HEK293 (cell line): Measurements from ENCODE around the gene SCAND1.

Experiments used
- CTCF ChIA-PET: fragments of 350-600 bp; formaldehyde crosslinking; extraction: SDS; loops from one replicate; lab custom pipeline; 2021; ENCODE audit warnings: antibody characterized with exemption; lab: Yijun Ruan, JAX
- POLR2A ChIA-PET: fragments of 300-600 bp; formaldehyde crosslinking; extraction: SDS; loops from one replicate; lab custom pipeline; 2020; ENCODE audit warnings: antibody characterized with exemption, inconsistent platforms; lab: Yijun Ruan, JAX
- H3K27ac ChIP-seq: fragments of 200-500 bp; sonication (Bioruptor generic); 2 replicates; pipeline ENCODE4 v1.5.1; 2014; ENCODE audit warnings: low read depth, low read length, control low read depth, inconsistent platforms; ENCODE audit errors: extremely low read depth
- H3K36me3 ChIP-seq, 2 experiments: fragments of 200-500 bp in 1 of 2; sonication (Bioruptor generic) in 1 of 2; 1 replicate in 1 of 2; 2 replicates in 1 of 2; pipeline ENCODE4 v1.5.1; 2014 to 2017; ENCODE audit warnings: inconsistent platforms in 2 of 2, low read length in 2 of 2; ENCODE audit not compliant: control insufficient read depth in 2 of 2, insufficient read depth in 1 of 2
- H3K4me1 ChIP-seq: fragments of 200-500 bp; sonication (Bioruptor generic); 2 replicates; pipeline ENCODE4 v1.5.1; 2014; ENCODE audit warnings: mild to moderate bottlenecking, low read length, inconsistent platforms; ENCODE audit not compliant: control insufficient read depth, insufficient read depth
- H3K4me3 ChIP-seq: 2 replicates; pipeline ENCODE4 v1.5.1; 2011; ENCODE audit warnings: low read depth, mild to moderate bottlenecking, control low read depth, low read length, moderate library complexity
- H3K9me3 ChIP-seq: fragments of 200-500 bp; sonication (Bioruptor generic); 2 replicates; pipeline ENCODE4 v1.5.1; 2014; ENCODE audit warnings: low read depth, low read length, inconsistent platforms; ENCODE audit not compliant: control insufficient read depth, insufficient read depth
- SP7 ChIP-seq: fragments of 450-650 bp; formaldehyde crosslinking; IDR thresholded peaks from 2 replicates; pipeline ENCODE4 v1.5.1; 2016; ENCODE audit warnings: missing biosample characterization, missing genetic modification characterization
- ZNF404 ChIP-seq: fragments of 450-650 bp; formaldehyde crosslinking; IDR thresholded peaks from 2 replicates; pipeline ENCODE4 v1.5.1; 2017; ENCODE audit warnings: missing biosample characterization, missing genetic modification characterization
- ZNF521 ChIP-seq: fragments of 450-650 bp; formaldehyde crosslinking; IDR thresholded peaks from 2 replicates; pipeline ENCODE4 v1.5.1; 2017; ENCODE audit warnings: missing biosample characterization, mild to moderate bottlenecking, missing genetic modification characterization
- ZNF623 ChIP-seq: fragments of 450-650 bp; formaldehyde crosslinking; IDR thresholded peaks from 2 replicates; pipeline ENCODE4 v1.5.1; 2016; ENCODE audit warnings: missing biosample characterization, missing genetic modification characterization
- ZNF664 ChIP-seq: fragments of 450-650 bp; formaldehyde crosslinking; IDR thresholded peaks from 2 replicates; pipeline ENCODE4 v1.5.1; 2016; ENCODE audit warnings: missing biosample characterization, missing genetic modification characterization
- TF ChIP-seq, protein P1 (sequence below): fragments of 450-650 bp; formaldehyde crosslinking; IDR thresholded peaks from 2 replicates; pipeline ENCODE4 v1.5.1; 2017; ENCODE audit warnings: missing biosample characterization, mild to moderate bottlenecking, missing genetic modification characterization, moderate library complexity
- TF ChIP-seq, protein P2 (sequence below): fragments of 450-650 bp; formaldehyde crosslinking; IDR thresholded peaks from 2 replicates; pipeline ENCODE4 v1.5.1; 2016; ENCODE audit warnings: missing biosample characterization, missing genetic modification characterization
- TF ChIP-seq, protein P3 (sequence below): fragments of 450-650 bp; IDR thresholded peaks from 2 replicates; pipeline ENCODE4 v1.5.1; 2018; ENCODE audit warnings: missing biosample characterization, missing genetic modification characterization

Gene SCAND1

DNA sequence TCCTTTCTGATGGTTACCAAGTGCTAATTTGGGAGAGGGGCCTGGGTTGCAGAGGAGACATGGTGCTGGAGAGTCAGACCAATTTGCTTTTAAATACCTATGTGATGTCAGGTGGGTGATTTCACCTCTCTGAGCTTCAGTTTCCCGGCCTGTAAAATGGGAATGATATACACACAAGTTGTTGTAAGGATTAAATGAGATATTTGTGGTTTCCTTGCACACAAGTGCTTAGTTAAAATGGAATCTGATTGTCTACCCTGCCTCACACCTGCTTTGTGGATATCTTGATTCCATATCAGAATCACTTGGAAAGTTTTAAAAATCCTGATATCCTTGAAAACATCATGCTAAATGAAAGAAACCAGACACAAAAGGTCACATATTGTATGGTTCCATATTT, 44.5 kb downstream of the SCAND1 start:
- no peak overlapping the region for H3K4me3 ChIP-seq
- POLR2A ChIA-PET: interaction anchor here (1.5 kb wide), 1 partner anchor 168 kb away, joined by 5 read pairs; the partner anchor contains the start of gene RBM39
- peak; percentile 80 for TF ChIP-seq ZNF664 (tag by site-specific recombination)
- TF ChIP-seq, protein P1, sequence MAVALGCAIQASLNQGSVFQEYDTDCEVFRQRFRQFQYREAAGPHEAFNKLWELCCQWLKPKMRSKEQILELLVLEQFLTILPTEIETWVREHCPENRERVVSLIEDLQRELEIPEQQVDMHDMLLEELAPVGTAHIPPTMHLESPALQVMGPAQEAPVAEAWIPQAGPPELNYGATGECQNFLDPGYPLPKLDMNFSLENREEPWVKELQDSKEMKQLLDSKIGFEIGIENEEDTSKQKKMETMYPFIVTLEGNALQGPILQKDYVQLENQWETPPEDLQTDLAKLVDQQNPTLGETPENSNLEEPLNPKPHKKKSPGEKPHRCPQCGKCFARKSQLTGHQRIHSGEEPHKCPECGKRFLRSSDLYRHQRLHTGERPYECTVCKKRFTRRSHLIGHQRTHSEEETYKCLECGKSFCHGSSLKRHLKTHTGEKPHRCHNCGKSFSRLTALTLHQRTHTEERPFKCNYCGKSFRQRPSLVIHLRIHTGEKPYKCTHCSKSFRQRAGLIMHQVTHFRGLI (tag by site-specific recombination): no peak
- TF ChIP-seq, all 188 proteins: peak for 1
- Histone ChIP-seq H3K36me3 (peaks cover 3 to 33% of the 10 kb centered on the region in 2 experiments; a peak in 2 of 3 replicates), H3K4me1 (no peaks in the 10 kb centered on the region), H3K27ac (no peak overlapping the region), H3K9me3 (no peaks in the 10 kb centered on the region)
- CTCF ChIA-PET: no interaction called here

DNA sequence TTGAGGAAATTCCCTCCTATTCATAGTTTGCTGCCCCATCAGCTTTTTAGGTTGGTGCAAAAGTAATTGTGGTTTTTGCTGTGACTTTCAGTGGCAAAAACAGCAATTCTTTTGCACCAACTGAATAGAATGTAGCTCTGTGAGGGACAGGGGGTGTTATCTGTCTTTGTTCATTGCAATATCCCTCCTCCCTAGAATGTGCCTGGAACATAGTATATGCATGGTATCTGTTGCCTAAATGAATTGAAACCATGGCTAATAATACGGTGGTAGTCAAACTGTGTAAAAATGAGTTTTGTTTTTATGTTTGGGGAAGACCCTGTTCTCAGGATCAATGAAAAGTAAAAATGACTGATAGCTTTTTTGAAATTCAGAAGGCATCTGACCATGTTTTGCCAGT, 45.1 kb downstream of the SCAND1 start:
- ChIA-PET POLR2A (interaction anchor here (0.6 to 1.5 kb wide), 2 partner anchors 59 to 167 kb away, joined by 5 to 11 read pairs; partner anchors contain the start of gene RBM39), CTCF (interaction anchor here (0.8 kb wide), 1 partner anchor 45 kb away, joined by 4 read pairs; the partner anchor contains the start of gene SCAND1)
- Histone ChIP-seq H3K36me3 (peaks cover 3 to 28% of the 10 kb centered on the region in 2 experiments; a peak in 2 of 3 replicates), H3K27ac (no peak overlapping the region), H3K9me3 (no peaks in the 10 kb centered on the region), H3K4me1 (no peaks in the 10 kb centered on the region), H3K4me3 (no peak overlapping the region)
- no peak for TF ChIP-seq ZNF404 (tag by site-specific recombination)
- TF ChIP-seq, protein P2, sequence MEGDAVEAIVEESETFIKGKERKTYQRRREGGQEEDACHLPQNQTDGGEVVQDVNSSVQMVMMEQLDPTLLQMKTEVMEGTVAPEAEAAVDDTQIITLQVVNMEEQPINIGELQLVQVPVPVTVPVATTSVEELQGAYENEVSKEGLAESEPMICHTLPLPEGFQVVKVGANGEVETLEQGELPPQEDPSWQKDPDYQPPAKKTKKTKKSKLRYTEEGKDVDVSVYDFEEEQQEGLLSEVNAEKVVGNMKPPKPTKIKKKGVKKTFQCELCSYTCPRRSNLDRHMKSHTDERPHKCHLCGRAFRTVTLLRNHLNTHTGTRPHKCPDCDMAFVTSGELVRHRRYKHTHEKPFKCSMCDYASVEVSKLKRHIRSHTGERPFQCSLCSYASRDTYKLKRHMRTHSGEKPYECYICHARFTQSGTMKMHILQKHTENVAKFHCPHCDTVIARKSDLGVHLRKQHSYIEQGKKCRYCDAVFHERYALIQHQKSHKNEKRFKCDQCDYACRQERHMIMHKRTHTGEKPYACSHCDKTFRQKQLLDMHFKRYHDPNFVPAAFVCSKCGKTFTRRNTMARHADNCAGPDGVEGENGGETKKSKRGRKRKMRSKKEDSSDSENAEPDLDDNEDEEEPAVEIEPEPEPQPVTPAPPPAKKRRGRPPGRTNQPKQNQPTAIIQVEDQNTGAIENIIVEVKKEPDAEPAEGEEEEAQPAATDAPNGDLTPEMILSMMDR: no peak

DNA sequence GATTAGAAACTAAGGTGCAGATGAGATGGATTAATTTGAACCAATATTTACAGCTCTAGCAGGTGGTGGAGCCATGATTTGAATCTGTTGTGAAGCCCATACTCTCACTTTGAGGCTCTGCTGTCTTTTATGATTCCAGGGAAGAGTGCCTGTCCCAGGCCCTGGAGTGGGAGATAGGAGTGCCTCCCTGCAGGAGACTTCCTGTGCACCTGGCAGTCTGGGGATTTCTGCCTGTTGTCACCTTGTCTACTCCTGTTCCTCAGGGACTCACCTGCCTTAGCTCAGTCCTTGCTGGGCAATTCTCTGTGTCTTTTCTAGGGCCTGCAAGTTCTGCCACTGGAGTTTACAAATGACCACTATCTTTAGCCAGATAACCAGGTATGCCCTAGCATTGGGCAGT, 46.3 kb downstream of the SCAND1 start:
- Histone ChIP-seq H3K9me3 (no peaks in the 10 kb centered on the region), H3K4me3 (no peak overlapping the region), H3K27ac (no peak overlapping the region), H3K36me3 (peaks cover 3 to 21% of the 10 kb centered on the region in 2 experiments; a peak in 2 of 3 replicates), H3K4me1 (no peaks in the 10 kb centered on the region)
- TF ChIP-seq ZNF623 (tag by site-specific recombination) (no peak), SP7 (no peak)
- TF ChIP-seq, protein P3, sequence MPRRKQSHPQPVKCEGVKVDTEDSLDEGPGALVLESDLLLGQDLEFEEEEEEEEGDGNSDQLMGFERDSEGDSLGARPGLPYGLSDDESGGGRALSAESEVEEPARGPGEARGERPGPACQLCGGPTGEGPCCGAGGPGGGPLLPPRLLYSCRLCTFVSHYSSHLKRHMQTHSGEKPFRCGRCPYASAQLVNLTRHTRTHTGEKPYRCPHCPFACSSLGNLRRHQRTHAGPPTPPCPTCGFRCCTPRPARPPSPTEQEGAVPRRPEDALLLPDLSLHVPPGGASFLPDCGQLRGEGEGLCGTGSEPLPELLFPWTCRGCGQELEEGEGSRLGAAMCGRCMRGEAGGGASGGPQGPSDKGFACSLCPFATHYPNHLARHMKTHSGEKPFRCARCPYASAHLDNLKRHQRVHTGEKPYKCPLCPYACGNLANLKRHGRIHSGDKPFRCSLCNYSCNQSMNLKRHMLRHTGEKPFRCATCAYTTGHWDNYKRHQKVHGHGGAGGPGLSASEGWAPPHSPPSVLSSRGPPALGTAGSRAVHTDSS (tag by site-specific recombination): no peak
- ChIA-PET POLR2A (interaction anchor here (0.8 kb wide), 1 partner anchor 205 kb away, joined by 3 read pairs; no protein-coding TSS in a partner anchor), CTCF (no interaction called here)

DNA sequence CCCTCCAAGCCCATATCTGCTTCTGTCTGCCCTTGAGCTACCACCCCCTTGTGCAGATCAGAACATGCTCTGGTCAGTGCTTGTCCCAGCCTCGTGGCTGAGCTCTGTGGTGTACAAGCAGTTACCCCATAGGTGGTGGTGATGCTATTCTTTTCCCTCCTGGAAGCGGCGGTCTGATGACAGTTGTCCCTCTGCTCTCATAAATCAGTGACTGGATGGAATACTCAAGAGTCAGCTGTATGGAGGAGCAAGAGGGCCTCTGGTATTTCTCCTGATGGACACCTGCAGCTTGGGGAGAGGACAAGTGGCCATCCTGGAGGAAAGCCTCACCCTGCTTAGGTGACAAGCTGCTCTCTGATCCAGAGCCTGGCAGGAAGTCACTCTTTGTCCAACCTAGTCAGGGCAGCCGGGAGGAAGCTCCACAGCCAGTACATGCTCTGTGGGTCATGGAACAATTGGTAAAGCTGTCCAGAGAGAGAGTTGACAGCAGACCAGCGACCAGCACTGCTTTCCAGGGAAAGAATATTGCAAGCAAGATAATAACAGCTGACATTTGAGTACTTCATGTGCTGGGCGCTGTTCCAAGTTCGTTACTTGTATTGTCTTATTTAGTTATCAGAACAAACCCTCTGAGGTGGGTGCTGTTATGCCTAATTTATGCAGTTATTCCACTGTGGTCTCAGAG, 47.1 kb downstream of the SCAND1 start:
- ChIA-PET CTCF (interaction anchor here (0.6 kb wide), 1 partner anchor 87 kb away, joined by 3 read pairs; no protein-coding TSS in a partner anchor), POLR2A (interaction anchor here (0.8 kb wide), 1 partner anchor 204 kb away, joined by 3 read pairs; no protein-coding TSS in a partner anchor)
- Histone ChIP-seq H3K27ac (no peak overlapping the region), H3K9me3 (no peaks in the 10 kb centered on the region), H3K4me3 (no peak overlapping the region), H3K4me1 (no peaks in the 10 kb centered on the region), H3K36me3 (peaks cover 3 to 18% of the 10 kb centered on the region in 2 experiments; a peak in 2 of 3 replicates)
- no peak for TF ChIP-seq ZNF521
